ENCODE results near the gene SMG9. TPM values are rescaled to one million over a fixed set of nuclear protein-coding genes. Genes with fewer than 3 reads are reported as not detected.

SMG9 gene
- total and polyA plus RNA-seq, 8 donors: 6.6 to 23.0 (median 13.1) TPM

GRCh38 chr19:43708716-43709115, 46.0 kb downstream of the SMG9 start:
- ATAC-seq (no peak), DNase-seq (no peak), FAIRE-seq (no peak)
- intact Hi-C loops (cut with DNase I): no loop called here
- H3K36me3 ChIP-seq: no peaks in the 10 kb centered on the region
- H3K4me1 ChIP-seq: no peaks in the 10 kb centered on the region
- H3K4me3 ChIP-seq: no peak overlapping the region
- TF ChIP-seq CTCF (IDR thresholded peaks at IDR 0.05): no peak
- no peaks in the 10 kb centered on the region for H3K27me3 ChIP-seq
- 58 to 59% methylated on average over 2 of the region's 2 CpGs for WGBS, 2 donors
- H3K27ac ChIP-seq: no peak overlapping the region
- H3K9me3 ChIP-seq: no peaks in the 10 kb centered on the region

GRCh38 chr19:43707158-43707712, 47.5 kb downstream of the SMG9 start:
- TF ChIP-seq CTCF (IDR thresholded peaks at IDR 0.05): no peak
- 60 to 73% methylated on average over 13 of the region's 13 CpGs for WGBS, 2 donors

GRCh38 chr19:43705729-43706128, 49.0 kb downstream of the SMG9 start:
- H3K4me1 ChIP-seq: no peaks in the 10 kb centered on the region
- DNase-seq: no peak
- H3K27me3 ChIP-seq: no peaks in the 10 kb centered on the region
- no peak for ATAC-seq
- no peak for FAIRE-seq
- H3K27ac ChIP-seq: no peak overlapping the region
- no peaks in the 10 kb centered on the region for H3K36me3 ChIP-seq
- no peak for TF ChIP-seq CTCF (IDR thresholded peaks at IDR 0.05)
- no peaks in the 10 kb centered on the region for H3K9me3 ChIP-seq
- intact Hi-C loops (cut with DNase I): no loop called here
- 54 to 69% methylated on average over 6 of the region's 6 CpGs for WGBS, 2 donors
- H3K4me3 ChIP-seq: no peak overlapping the region

More at GRCh38 chr19:43707158-43707712, 47.5 kb downstream of the SMG9 start:
- Histone ChIP-seq H3K4me3 (no peak overlapping the region), H3K27me3 (no peaks in the 10 kb centered on the region), H3K36me3 (no peaks in the 10 kb centered on the region), H3K27ac (no peak overlapping the region), H3K4me1 (no peaks in the 10 kb centered on the region), H3K9me3 (no peaks in the 10 kb centered on the region)
- DNase-seq (no peak), FAIRE-seq (no peak), ATAC-seq (no peak)
- intact Hi-C loops (cut with DNase I): no loop called here

GRCh38 chr19:43704002-43704705, 50.6 kb downstream of the SMG9 start:
- no peaks in the 10 kb centered on the region for H3K36me3 ChIP-seq
- H3K27ac ChIP-seq: no peak overlapping the region
- TF ChIP-seq CTCF (IDR thresholded peaks at IDR 0.05): no peak
- peaks cover 0 to 3% (median 0%) of the 10 kb centered on the region in 4 donors for H3K27me3 ChIP-seq
- H3K4me3 ChIP-seq: no peak overlapping the region
- no peaks in the 10 kb centered on the region for H3K9me3 ChIP-seq
- no peak for DNase-seq
- no peak for ATAC-seq
- no peaks in the 10 kb centered on the region for H3K4me1 ChIP-seq
- no peak for FAIRE-seq
- 54 to 58% methylated on average over 7 of the region's 7 CpGs for WGBS, 2 donors
- intact Hi-C loops (cut with DNase I): no loop called here

- H3K36me3 ChIP-seq: no peaks in the 10 kb centered on the region
- no peaks in the 10 kb centered on the region for H3K9me3 ChIP-seq
- H3K4me3 ChIP-seq: no peak overlapping the region
- DNase-seq (peak in 1 of 6 donors; percentile 44), ATAC-seq (peak in 2 of 4 donors; percentile 70 to 73), FAIRE-seq (no peak)
- peaks cover 0 to 3% (median 0%) of the 10 kb centered on the region in 4 donors for H3K27me3 ChIP-seq
- WGBS, 2 donors: 71 to 74% methylated on average over 13 of the region's 13 CpGs
- no peak for TF ChIP-seq CTCF (IDR thresholded peaks at IDR 0.05)
- H3K4me1 ChIP-seq: no peaks in the 10 kb centered on the region
- H3K27ac ChIP-seq: peak overlapping the region in 2 of 4 donors; percentile 68 to 71
- intact Hi-C loops (cut with DNase I): no loop called here
Measured at GRCh38 chr19:43700395-43701000, 54.3 kb downstream of the SMG9 start.

Data from pancreas (tissue), 10 donors.